Bronchial epithelial cell (primary cell): ENCODE data around the gene SKIL. TPM values are rescaled to one million over a fixed set of nuclear protein-coding genes. Genes with fewer than 3 reads are reported as not detected.
A peak's percentile ranks its signal among the peaks of the same experiment; 100 is the strongest.

ENCODE experiments used
- DNase-seq: peaks from one replicate; pipeline ENCODE4 v3.0.0-alpha.2; 2010; ENCODE audit warnings: low read depth
- FAIRE-seq: peaks from 2 replicates; lab custom pipeline; 2011; peaks lifted over from hg19 to GRCh38; lab: Jason Lieb, UNC
- H3K27me3 ChIP-seq: 2 replicates; pipeline ENCODE4 v1.5.1; 2011; ENCODE audit warnings: low read length; ENCODE audit not compliant: control insufficient read depth, insufficient read depth
- H3K36me3 ChIP-seq: 2 replicates; pipeline ENCODE4 v1.5.1; 2011; ENCODE audit warnings: low read length; ENCODE audit not compliant: control insufficient read depth, insufficient read depth
- H3K4me3 ChIP-seq: 2 replicates; pipeline ENCODE4 v1.5.1; 2011; ENCODE audit warnings: mild to moderate bottlenecking, low read depth, low read length, control low read depth
- total RNA-seq: library from RNA; depleted of rRNA; stranded (reverse); fragments of >200 nt; gene quantifications from 2 replicates; pipeline ENCODE4 v1.2.1, GENCODE V29; 2014
- TF ChIP-seq, protein P1 (sequence below): IDR thresholded peaks from 2 replicates; pipeline ENCODE4 v1.5.1; 2011; ENCODE audit warnings: mild to moderate bottlenecking, moderate library complexity, low read length, control low read depth, inconsistent platforms; ENCODE audit not compliant: insufficient read depth, severe bottlenecking

Gene SKIL
- total RNA-seq, 1 donor from 2014 or later: 41.9 TPM

DNA sequence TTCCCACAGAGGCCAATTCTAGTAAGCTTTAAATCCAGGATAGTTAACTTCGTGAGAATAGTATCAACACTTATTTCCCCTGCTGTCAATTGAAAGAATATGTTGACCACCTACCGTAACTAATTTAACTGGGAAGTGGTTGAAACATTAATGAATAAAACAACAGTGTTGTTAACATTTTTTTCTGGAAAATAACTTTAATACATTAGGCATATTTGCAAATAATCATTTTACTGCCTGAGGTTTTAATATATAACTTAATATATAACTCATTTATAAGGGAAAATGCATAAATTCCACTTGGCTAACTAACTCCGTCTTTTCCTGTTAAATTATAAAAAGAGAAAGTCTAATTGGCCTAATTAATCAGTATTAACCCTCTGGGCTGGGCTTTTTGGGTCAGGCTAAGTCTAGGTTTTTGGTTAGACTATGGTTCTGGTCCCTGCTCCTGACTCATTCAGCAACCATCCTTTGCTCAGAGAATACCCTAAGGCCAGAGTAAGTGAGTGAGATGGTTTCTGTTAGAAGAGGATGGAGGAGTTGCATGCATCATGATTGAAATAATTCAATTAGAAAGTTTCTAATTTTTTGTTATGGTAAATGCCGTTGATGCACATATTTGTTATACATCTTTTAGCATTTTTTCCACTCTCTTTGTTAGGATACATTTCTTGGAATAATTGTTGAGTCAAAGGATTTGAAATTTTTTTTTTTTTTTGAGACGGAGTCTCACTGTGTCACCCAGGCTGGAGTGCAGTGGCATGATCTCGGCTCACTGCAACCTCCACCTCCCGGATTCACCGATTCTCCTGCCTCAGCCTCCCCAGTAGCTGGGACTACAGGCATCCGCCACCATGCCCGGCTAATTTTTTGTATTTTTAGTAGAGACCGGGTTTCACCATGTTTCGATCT lies 10.8 kb upstream of the SKIL start:
- Histone ChIP-seq H3K4me3 (no peak overlapping the region), H3K27me3 (no peaks in the 10 kb centered on the region), H3K36me3 (no peaks in the 10 kb centered on the region)
- peak; percentile 84 for DNase-seq
- no peak for FAIRE-seq
- TF ChIP-seq, protein P1, sequence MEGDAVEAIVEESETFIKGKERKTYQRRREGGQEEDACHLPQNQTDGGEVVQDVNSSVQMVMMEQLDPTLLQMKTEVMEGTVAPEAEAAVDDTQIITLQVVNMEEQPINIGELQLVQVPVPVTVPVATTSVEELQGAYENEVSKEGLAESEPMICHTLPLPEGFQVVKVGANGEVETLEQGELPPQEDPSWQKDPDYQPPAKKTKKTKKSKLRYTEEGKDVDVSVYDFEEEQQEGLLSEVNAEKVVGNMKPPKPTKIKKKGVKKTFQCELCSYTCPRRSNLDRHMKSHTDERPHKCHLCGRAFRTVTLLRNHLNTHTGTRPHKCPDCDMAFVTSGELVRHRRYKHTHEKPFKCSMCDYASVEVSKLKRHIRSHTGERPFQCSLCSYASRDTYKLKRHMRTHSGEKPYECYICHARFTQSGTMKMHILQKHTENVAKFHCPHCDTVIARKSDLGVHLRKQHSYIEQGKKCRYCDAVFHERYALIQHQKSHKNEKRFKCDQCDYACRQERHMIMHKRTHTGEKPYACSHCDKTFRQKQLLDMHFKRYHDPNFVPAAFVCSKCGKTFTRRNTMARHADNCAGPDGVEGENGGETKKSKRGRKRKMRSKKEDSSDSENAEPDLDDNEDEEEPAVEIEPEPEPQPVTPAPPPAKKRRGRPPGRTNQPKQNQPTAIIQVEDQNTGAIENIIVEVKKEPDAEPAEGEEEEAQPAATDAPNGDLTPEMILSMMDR: no peak

GRCh38 chr3:170350515-170351413 lies 6.8 kb upstream of the SKIL start:
- H3K4me3 ChIP-seq: no peak overlapping the region
- no peaks in the 10 kb centered on the region for H3K27me3 ChIP-seq
- no peaks in the 10 kb centered on the region for H3K36me3 ChIP-seq
- DNase-seq (no peak), FAIRE-seq (no peak)
- TF ChIP-seq, protein P1: no peak

DNA sequence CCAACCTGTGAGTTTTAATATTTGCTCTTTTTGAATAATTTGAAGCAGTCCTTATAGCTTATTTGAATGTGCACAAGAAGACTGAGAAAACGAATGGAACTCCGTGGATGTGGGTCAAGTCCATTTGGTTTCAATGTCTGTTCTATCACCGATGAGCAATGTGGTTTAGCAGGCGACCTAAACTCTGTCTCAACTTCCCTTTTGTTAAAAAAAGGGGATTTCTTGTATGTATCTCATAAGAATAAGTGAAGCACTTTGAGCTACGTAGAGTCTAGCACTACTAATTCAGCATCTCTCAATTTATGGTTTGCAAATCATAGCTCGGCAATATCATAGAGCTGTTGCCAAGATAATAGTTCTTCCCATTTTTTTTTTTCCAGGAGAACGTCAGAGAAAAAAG lies 4.6 kb upstream of the SKIL start:
- Histone ChIP-seq H3K4me3 (no peak overlapping the region), H3K27me3 (no peaks in the 10 kb centered on the region), H3K36me3 (no peaks in the 10 kb centered on the region)
- DNase-seq (no peak), FAIRE-seq (no peak)
- TF ChIP-seq, protein P1: no peak

DNA sequence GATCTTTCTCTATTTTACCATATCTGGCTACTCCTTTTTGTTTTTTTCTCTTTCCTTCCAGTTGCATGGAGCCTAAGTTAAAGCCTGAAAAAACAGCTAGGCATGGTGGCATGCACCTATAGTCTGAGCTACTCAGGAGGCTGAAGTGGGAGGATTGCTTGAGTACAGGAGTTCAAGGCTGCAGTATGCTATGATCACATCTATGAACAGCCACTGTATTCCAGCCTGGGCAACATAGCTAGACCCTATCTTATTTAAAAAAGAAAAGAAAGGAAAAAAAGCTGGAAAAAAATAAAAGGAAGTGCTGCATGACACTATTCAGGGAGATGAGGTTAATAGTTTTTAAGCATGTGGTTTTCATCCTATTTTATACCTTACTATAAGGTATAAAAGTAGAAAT lies 4.0 kb upstream of the SKIL start:
- Histone ChIP-seq H3K36me3 (no peaks in the 10 kb centered on the region), H3K27me3 (no peaks in the 10 kb centered on the region), H3K4me3 (no peak overlapping the region)
- no peak for FAIRE-seq
- DNase-seq: no peak
- TF ChIP-seq, protein P1: no peak

- H3K27me3 ChIP-seq: no peaks in the 10 kb centered on the region
- H3K4me3 ChIP-seq: no peak overlapping the region
- DNase-seq (no peak), FAIRE-seq (no peak)
- no peaks in the 10 kb centered on the region for H3K36me3 ChIP-seq
- TF ChIP-seq, protein P1: no peak
Measured at GRCh38 chr3:170354760-170355159, 2.8 kb upstream of the SKIL start.
